Stimulated activated naive CD8-positive, alpha-beta T cell treated with anti-CD3 and anti-CD28 coated beads, Interleukin-15, Interleukin-2, amounts not matched to agents 100 ng/mL and 50 ng/mL, for 24 hours (primary cell): Measurements from ENCODE around the gene CAMSAP1.

Source experiments
- H3K27ac Mint-ChIP-seq: one replicate; pipeline ENCODE4 v1.8.0; 2021; ENCODE audit warnings: mild to moderate bottlenecking, mixed read lengths
- H3K27me3 Mint-ChIP-seq: one replicate; pipeline ENCODE4 v1.8.0; 2021; ENCODE audit warnings: mixed read lengths
- H3K36me3 Mint-ChIP-seq: one replicate; pipeline ENCODE4 v1.8.0; 2021; ENCODE audit warnings: low read depth, mixed read lengths
- H3K4me1 Mint-ChIP-seq: one replicate; pipeline ENCODE4 v1.8.0; 2021; ENCODE audit warnings: low read depth, mixed read lengths
- H3K4me3 Mint-ChIP-seq: one replicate; pipeline ENCODE4 v1.8.0; 2021; ENCODE audit warnings: mild to moderate bottlenecking, mixed read lengths
- H3K9me3 Mint-ChIP-seq: one replicate; pipeline ENCODE4 v1.8.0; 2021; ENCODE audit warnings: mixed read lengths

The CAMSAP1 gene

GRCh38 chr9:135819905-135820304 lies 87.4 kb downstream of the CAMSAP1 start:
- H3K9me3 Mint-ChIP-seq = no peaks in the 10 kb centered on the region
- H3K27ac Mint-ChIP-seq = no peak overlapping the region
- H3K4me1 Mint-ChIP-seq = peaks cover 10% of the 10 kb centered on the region
- no peak overlapping the region for H3K4me3 Mint-ChIP-seq
- peaks cover 63% of the 10 kb centered on the region for H3K36me3 Mint-ChIP-seq
- no peaks in the 10 kb centered on the region for H3K27me3 Mint-ChIP-seq

- Mint-ChIP-seq H3K4me3 (no peak overlapping the region), H3K27me3 (no peaks in the 10 kb centered on the region), H3K9me3 (no peaks in the 10 kb centered on the region), H3K27ac (no peak overlapping the region), H3K4me1 (peaks cover 7% of the 10 kb centered on the region), H3K36me3 (peaks cover 65% of the 10 kb centered on the region)
These were observed 88.4 kb downstream of the CAMSAP1 start for GRCh38 chr9:135818718-135819475.

GRCh38 chr9:135817951-135818717 lies 89.2 kb downstream of the CAMSAP1 start:
- Mint-ChIP-seq H3K4me3 (no peak overlapping the region), H3K4me1 (peaks cover 7% of the 10 kb centered on the region), H3K36me3 (peaks cover 58% of the 10 kb centered on the region), H3K9me3 (no peaks in the 10 kb centered on the region), H3K27me3 (no peaks in the 10 kb centered on the region), H3K27ac (no peak overlapping the region)

GRCh38 chr9:135816651-135816970 lies 90.7 kb downstream of the CAMSAP1 start:
- Mint-ChIP-seq H3K4me1 (peaks cover 7% of the 10 kb centered on the region), H3K27ac (no peak overlapping the region), H3K27me3 (no peaks in the 10 kb centered on the region), H3K4me3 (no peak overlapping the region), H3K9me3 (no peaks in the 10 kb centered on the region), H3K36me3 (peaks cover 53% of the 10 kb centered on the region)

- H3K9me3 Mint-ChIP-seq = no peaks in the 10 kb centered on the region
- no peak overlapping the region for H3K27ac Mint-ChIP-seq
- H3K36me3 Mint-ChIP-seq = peaks cover 54% of the 10 kb centered on the region
- no peak overlapping the region for H3K4me3 Mint-ChIP-seq
- no peaks in the 10 kb centered on the region for H3K27me3 Mint-ChIP-seq
- H3K4me1 Mint-ChIP-seq = peaks cover 7% of the 10 kb centered on the region
These were observed 91.3 kb downstream of the CAMSAP1 start for GRCh38 chr9:135815830-135816650.

- no peaks in the 10 kb centered on the region for H3K27me3 Mint-ChIP-seq
- H3K36me3 Mint-ChIP-seq = peaks cover 54% of the 10 kb centered on the region
- no peak overlapping the region for H3K4me3 Mint-ChIP-seq
- H3K4me1 Mint-ChIP-seq = peaks cover 7% of the 10 kb centered on the region
- no peaks in the 10 kb centered on the region for H3K9me3 Mint-ChIP-seq
- H3K27ac Mint-ChIP-seq = no peak overlapping the region
These were observed 91.9 kb downstream of the CAMSAP1 start for GRCh38 chr9:135815413-135815812.

- H3K36me3 Mint-ChIP-seq = peaks cover 50% of the 10 kb centered on the region
- no peaks in the 10 kb centered on the region for H3K9me3 Mint-ChIP-seq
- no peaks in the 10 kb centered on the region for H3K27me3 Mint-ChIP-seq
- no peak overlapping the region for H3K27ac Mint-ChIP-seq
- peaks cover 7% of the 10 kb centered on the region for H3K4me1 Mint-ChIP-seq
- H3K4me3 Mint-ChIP-seq = no peak overlapping the region
These were observed 92.8 kb downstream of the CAMSAP1 start for GRCh38 chr9:135814421-135815095.

- peaks cover 46% of the 10 kb centered on the region for H3K36me3 Mint-ChIP-seq
- H3K4me3 Mint-ChIP-seq = no peak overlapping the region
- H3K9me3 Mint-ChIP-seq = no peaks in the 10 kb centered on the region
- H3K27me3 Mint-ChIP-seq = no peaks in the 10 kb centered on the region
- peaks cover 7% of the 10 kb centered on the region for H3K4me1 Mint-ChIP-seq
- H3K27ac Mint-ChIP-seq = no peak overlapping the region
These were observed 93.6 kb downstream of the CAMSAP1 start for GRCh38 chr9:135813671-135814290.

GRCh38 chr9:135812961-135813360 lies 94.4 kb downstream of the CAMSAP1 start:
- Mint-ChIP-seq H3K9me3 (no peaks in the 10 kb centered on the region), H3K4me1 (peaks cover 7% of the 10 kb centered on the region), H3K4me3 (no peak overlapping the region), H3K27me3 (no peaks in the 10 kb centered on the region), H3K36me3 (peaks cover 46% of the 10 kb centered on the region), H3K27ac (no peak overlapping the region)

- Mint-ChIP-seq H3K9me3 (no peaks in the 10 kb centered on the region), H3K4me1 (peaks cover 7% of the 10 kb centered on the region), H3K27ac (no peak overlapping the region), H3K27me3 (no peaks in the 10 kb centered on the region), H3K4me3 (no peak overlapping the region), H3K36me3 (peaks cover 42% of the 10 kb centered on the region)
These were observed 95.5 kb downstream of the CAMSAP1 start for GRCh38 chr9:135811801-135812200.

- Mint-ChIP-seq H3K36me3 (peaks cover 34% of the 10 kb centered on the region), H3K4me1 (peaks cover 3% of the 10 kb centered on the region), H3K9me3 (no peaks in the 10 kb centered on the region), H3K27me3 (no peaks in the 10 kb centered on the region), H3K4me3 (no peak overlapping the region), H3K27ac (no peak overlapping the region)
These were observed 96.4 kb downstream of the CAMSAP1 start for GRCh38 chr9:135810806-135811575.

GRCh38 chr9:135809166-135809565 lies 98.2 kb downstream of the CAMSAP1 start:
- peaks cover 21% of the 10 kb centered on the region for H3K36me3 Mint-ChIP-seq
- H3K27me3 Mint-ChIP-seq = no peaks in the 10 kb centered on the region

GRCh38 chr9:135805422-135806022 lies 101.8 kb downstream of the CAMSAP1 start:
- Mint-ChIP-seq H3K36me3 (peaks cover 4% of the 10 kb centered on the region), H3K27ac (no peak overlapping the region), H3K9me3 (no peaks in the 10 kb centered on the region), H3K4me1 (peaks cover 6% of the 10 kb centered on the region), H3K27me3 (no peaks in the 10 kb centered on the region), H3K4me3 (no peak overlapping the region)

More at GRCh38 chr9:135809166-135809565, 98.2 kb downstream of the CAMSAP1 start:
- no peak overlapping the region for H3K4me3 Mint-ChIP-seq
- H3K9me3 Mint-ChIP-seq = no peaks in the 10 kb centered on the region
- peaks cover 6% of the 10 kb centered on the region for H3K4me1 Mint-ChIP-seq
- no peak overlapping the region for H3K27ac Mint-ChIP-seq
